MCF 10A (cell line): ENCODE measurements around the gene OBSCN. TPM values are rescaled to one million over a fixed set of nuclear protein-coding genes. Genes with fewer than 3 reads are reported as not detected.

ENCODE experiments used
- BruUV-seq: library from RNA; stranded (reverse); fragments of 400-500 nt; replicated peaks from 2 replicates; lab custom pipeline; 2021; lab: Mats Ljungman, UMichigan
- CTCF ChIA-PET: fragments of 300-600 bp; sonication (Branson Sonifier 250); formaldehyde crosslinking; extraction: SDS; loops from one replicate; lab custom pipeline; 2021; ENCODE audit warnings: antibody characterized with exemption, inconsistent platforms; lab: Yijun Ruan, JAX
- POLR2A ChIA-PET: fragments of 300-600, 350-650 bp; sonication (Branson Sonifier 250); formaldehyde crosslinking; extraction: SDS; loops from one replicate; lab custom pipeline; 2020; ENCODE audit warnings: antibody characterized with exemption, inconsistent platforms; lab: Yijun Ruan, JAX
- DNase-seq: peaks from one replicate; pipeline ENCODE4 v3.0.0-alpha.2; 2018; ENCODE audit not compliant: unreplicated experiment
- H3K27ac Mint-ChIP-seq: one replicate; pipeline ENCODE4 v1.8.0; 2022; ENCODE audit warnings: mild to moderate bottlenecking, low read depth, mixed read lengths; ENCODE audit not compliant: unreplicated experiment
- H3K27me3 Mint-ChIP-seq: one replicate; pipeline ENCODE4 v1.8.0; 2022; ENCODE audit warnings: mixed read lengths; ENCODE audit not compliant: insufficient read depth, unreplicated experiment
- H3K36me3 Mint-ChIP-seq: one replicate; pipeline ENCODE4 v1.8.0; 2022; ENCODE audit warnings: mild to moderate bottlenecking, moderate library complexity, mixed read lengths; ENCODE audit not compliant: insufficient read depth, unreplicated experiment
- H3K4me1 Mint-ChIP-seq: one replicate; pipeline ENCODE4 v1.8.0; 2022; ENCODE audit warnings: mixed read lengths; ENCODE audit not compliant: insufficient read depth, unreplicated experiment
- H3K4me3 Mint-ChIP-seq: one replicate; pipeline ENCODE4 v1.8.0; 2022; ENCODE audit warnings: mild to moderate bottlenecking, moderate library complexity, mixed read lengths; ENCODE audit not compliant: unreplicated experiment
- H3K9me3 Mint-ChIP-seq: one replicate; pipeline ENCODE4 v1.8.0; 2022; ENCODE audit warnings: mixed read lengths; ENCODE audit not compliant: unreplicated experiment
- intact Hi-C: fragments of 100-400 bp; cut with micrococcal nuclease; formaldehyde crosslinking; loops from 2 replicates; pipeline ENCODE4 v1.14.1; 2022
- total RNA-seq: library from RNA; stranded (reverse); gene quantifications from 2 replicates; pipeline ENCODE4 v1.2.3, GENCODE V29; 2022
- TF ChIP-seq, protein P1 (sequence below): fragments of 200-600 bp; IDR thresholded peaks from one replicate; pipeline ENCODE4 v1.8.0; 2022; ENCODE audit warnings: antibody characterized with exemption, mild to moderate bottlenecking; ENCODE audit not compliant: unreplicated experiment

Gene OBSCN
- total RNA-seq, 1 experiment from 2014 or later, result 22.6 TPM

DNA sequence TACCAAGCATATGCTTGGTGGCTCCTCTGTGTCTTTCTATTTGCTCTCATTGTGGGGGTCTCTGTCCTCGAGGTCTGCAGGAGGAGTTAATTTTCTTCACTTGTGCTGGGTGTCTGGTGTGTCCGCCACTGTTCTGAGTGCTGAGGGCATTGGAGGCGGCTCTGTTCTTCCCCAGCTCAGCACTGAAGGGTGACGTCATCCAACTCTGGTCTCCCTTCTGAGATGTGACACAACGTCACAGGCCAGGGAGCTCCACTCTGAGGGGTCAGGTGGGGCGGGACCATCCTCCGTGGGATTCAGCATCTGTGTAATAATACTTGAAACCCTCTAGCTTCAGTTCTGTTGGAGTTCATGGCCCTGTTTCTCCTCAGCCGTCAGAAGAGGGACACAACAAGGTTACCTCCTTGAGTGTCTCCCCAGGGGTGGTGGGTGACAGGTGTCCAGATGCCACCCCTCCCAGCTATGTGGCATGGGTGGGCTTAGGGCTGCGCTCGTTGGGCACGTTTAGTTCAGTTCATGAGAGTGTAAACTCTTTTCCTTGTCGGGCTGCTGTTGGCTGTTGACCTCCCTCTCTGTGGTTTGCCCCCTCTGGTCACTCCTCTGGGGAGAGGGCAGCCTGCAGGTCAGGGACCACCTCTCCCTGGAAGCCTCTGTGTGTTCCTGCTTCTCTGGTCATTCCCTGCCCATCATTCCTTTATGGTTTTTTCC is 39.1 kb upstream of the OBSCN start:
- TF ChIP-seq, protein P1, sequence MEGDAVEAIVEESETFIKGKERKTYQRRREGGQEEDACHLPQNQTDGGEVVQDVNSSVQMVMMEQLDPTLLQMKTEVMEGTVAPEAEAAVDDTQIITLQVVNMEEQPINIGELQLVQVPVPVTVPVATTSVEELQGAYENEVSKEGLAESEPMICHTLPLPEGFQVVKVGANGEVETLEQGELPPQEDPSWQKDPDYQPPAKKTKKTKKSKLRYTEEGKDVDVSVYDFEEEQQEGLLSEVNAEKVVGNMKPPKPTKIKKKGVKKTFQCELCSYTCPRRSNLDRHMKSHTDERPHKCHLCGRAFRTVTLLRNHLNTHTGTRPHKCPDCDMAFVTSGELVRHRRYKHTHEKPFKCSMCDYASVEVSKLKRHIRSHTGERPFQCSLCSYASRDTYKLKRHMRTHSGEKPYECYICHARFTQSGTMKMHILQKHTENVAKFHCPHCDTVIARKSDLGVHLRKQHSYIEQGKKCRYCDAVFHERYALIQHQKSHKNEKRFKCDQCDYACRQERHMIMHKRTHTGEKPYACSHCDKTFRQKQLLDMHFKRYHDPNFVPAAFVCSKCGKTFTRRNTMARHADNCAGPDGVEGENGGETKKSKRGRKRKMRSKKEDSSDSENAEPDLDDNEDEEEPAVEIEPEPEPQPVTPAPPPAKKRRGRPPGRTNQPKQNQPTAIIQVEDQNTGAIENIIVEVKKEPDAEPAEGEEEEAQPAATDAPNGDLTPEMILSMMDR, result no peak
- no peaks in the 10 kb centered on the region for H3K27me3 Mint-ChIP-seq
- no peak overlapping the region for H3K27ac Mint-ChIP-seq
- DNase-seq, result no peak
- no peaks in the 10 kb centered on the region for H3K9me3 Mint-ChIP-seq
- CTCF ChIA-PET, result interaction anchor here (0.6 to 6.9 kb wide), 11 partner anchors 8 to 1149 kb away, joined by 3 to 63 read pairs (median 3); partner anchors contain the start of genes GJC2 and GUK1
- H3K36me3 Mint-ChIP-seq, result peaks cover 6% of the 10 kb centered on the region
- no TSS peak for BruUV-seq
- H3K4me3 Mint-ChIP-seq, result no peak overlapping the region
- peaks cover 18% of the 10 kb centered on the region for H3K4me1 Mint-ChIP-seq
- intact Hi-C loops, result no loop called here
- POLR2A ChIA-PET, result interaction anchor here (0.5 to 10.8 kb wide), 10 partner anchors 28 to 934 kb away, joined by 3 to 318 read pairs (median 36); partner anchors contain the start of genes ARF1, GUK1, MRPL55 and TRIM11

DNA sequence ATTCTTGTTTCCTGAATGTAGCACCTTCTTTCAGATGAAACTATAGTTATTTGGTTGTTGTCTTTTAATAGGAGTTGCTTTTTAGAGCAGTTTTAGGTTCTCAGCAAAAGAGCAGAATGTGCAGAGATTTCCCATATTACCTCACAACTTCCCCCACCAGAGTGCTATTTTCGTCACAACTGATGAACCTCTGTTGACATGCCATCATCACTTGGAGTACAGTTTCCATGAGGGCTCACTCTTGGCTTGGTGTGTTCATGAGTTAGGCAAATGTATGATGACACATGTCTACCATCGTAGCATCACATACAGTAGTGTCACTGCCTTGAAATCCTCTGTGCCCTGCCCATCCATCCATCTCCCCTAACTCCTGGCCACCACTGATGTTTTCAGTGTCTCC is 38.5 kb upstream of the OBSCN start:
- DNase-seq, result no peak
- Mint-ChIP-seq H3K9me3 (no peaks in the 10 kb centered on the region), H3K36me3 (peaks cover 6% of the 10 kb centered on the region), H3K27me3 (no peaks in the 10 kb centered on the region), H3K4me1 (peaks cover 12% of the 10 kb centered on the region), H3K27ac (peak overlapping the region; percentile 74), H3K4me3 (no peak overlapping the region)
- CTCF ChIA-PET, result interaction anchor here (0.7 to 1.5 kb wide), 3 partner anchors 38 to 406 kb away, joined by 3 to 10 read pairs (median 3); no protein-coding TSS in a partner anchor
- BruUV-seq, result no TSS peak
- POLR2A ChIA-PET, result interaction anchor here (1.0 to 10.8 kb wide), 4 partner anchors 28 to 287 kb away, joined by 3 to 318 read pairs (median 54); partner anchors contain the start of genes ARF1 and GUK1
- TF ChIP-seq, protein P1, result no peak
- intact Hi-C loops, result no loop called here

DNA sequence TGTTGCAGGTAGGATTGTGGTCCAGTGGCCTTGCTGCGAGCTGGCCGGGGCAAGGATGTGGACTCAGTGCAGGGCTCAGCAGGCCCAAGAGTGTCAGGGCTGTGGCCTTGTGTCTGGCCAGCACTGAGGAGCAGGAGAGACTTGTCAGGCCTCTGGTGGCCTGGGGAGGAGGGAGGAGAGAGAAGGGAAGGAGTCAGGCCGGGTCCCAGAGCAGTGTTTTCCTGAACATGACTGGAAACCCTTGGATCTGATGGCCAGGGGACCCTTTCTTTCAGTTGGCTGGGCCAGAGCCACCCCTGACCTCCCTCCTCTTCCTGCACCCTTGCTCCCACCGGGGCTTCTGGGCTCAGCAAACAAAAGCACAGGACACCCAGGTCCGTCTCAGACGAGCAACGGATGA is 37.2 kb upstream of the OBSCN start:
- no peak for DNase-seq
- ChIA-PET POLR2A (interaction anchor here (0.7 kb wide), 1 partner anchor 34 kb away, joined by 3 read pairs; no protein-coding TSS in a partner anchor), CTCF (interaction anchor here (0.6 to 1.5 kb wide), 4 partner anchors 40 to 320 kb away, joined by 3 to 10 read pairs (median 4); no protein-coding TSS in a partner anchor)
- peaks cover 6% of the 10 kb centered on the region for H3K4me1 Mint-ChIP-seq
- no peaks in the 10 kb centered on the region for H3K9me3 Mint-ChIP-seq
- intact Hi-C loops, result no loop called here
- peak overlapping the region; percentile 74 for H3K27ac Mint-ChIP-seq
- H3K36me3 Mint-ChIP-seq, result peaks cover 10% of the 10 kb centered on the region
- TF ChIP-seq, protein P1, result no peak
- no TSS peak for BruUV-seq
- H3K27me3 Mint-ChIP-seq, result no peaks in the 10 kb centered on the region
- H3K4me3 Mint-ChIP-seq, result no peak overlapping the region

DNA sequence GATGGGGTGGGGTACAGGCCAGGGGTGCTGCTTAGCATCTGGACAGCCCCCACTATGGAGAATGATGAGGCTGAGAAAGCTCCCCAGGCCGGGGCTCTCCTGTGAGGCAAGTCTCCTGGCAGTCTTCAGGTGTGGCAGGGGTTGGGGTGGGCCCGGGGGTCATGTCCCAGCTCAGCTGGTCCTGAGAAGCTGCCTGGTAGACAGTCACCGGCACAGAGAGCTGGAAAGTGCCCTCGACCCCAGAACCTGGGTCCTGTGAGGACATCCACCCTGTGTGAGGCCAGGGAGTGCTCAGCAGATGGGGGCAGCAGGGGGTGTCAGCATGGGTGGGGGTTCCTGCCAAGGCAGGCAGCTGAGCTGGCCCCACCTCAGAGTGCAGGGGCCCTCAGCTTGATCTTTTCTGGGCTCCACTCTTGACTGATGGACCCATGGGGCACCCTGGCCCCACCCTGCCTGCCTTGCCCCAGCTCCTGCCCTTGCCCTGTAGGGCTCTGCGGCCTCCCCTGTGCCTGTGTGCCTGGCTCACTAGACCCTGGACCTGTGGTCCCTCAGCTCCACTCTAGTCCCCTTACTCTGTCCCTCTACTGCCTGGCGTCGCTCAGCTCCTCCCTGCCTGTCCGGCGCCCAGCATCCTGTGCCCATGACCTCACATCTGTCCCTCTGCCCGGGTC is 36.5 kb upstream of the OBSCN start:
- no peaks in the 10 kb centered on the region for H3K9me3 Mint-ChIP-seq
- no TSS peak for BruUV-seq
- peaks cover 9% of the 10 kb centered on the region for H3K36me3 Mint-ChIP-seq
- TF ChIP-seq, protein P1, result no peak
- H3K4me1 Mint-ChIP-seq, result peaks cover 6% of the 10 kb centered on the region
- intact Hi-C loops, result no loop called here
- no peak overlapping the region for H3K4me3 Mint-ChIP-seq
- no peak overlapping the region for H3K27ac Mint-ChIP-seq
- ChIA-PET POLR2A (interaction anchor here (1.0 kb wide), 1 partner anchor 10 kb away, joined by 3 read pairs; no protein-coding TSS in a partner anchor), CTCF (interaction anchor here (0.6 to 1.0 kb wide), 5 partner anchors 9 to 544 kb away, joined by 3 to 4 read pairs (median 3); no protein-coding TSS in a partner anchor)
- DNase-seq, result no peak
- H3K27me3 Mint-ChIP-seq, result no peaks in the 10 kb centered on the region
